ENCODE results near the gene LTF.
A peak's percentile ranks its signal among the peaks of the same experiment; 100 is the strongest.

The LTF gene

GRCh38 chr3:46491089-46492070 lies 26.7 kb upstream of the LTF start:
- no peak for DNase-seq

- DNase-seq, result no peak
Observed at GRCh38 chr3:46490338-46491084, 25.8 kb upstream of the LTF start.

GRCh38 chr3:46489875-46490274 lies 25.2 kb upstream of the LTF start:
- DNase-seq, result no peak

- no peak for DNase-seq
Observed at GRCh38 chr3:46489381-46489780, 24.7 kb upstream of the LTF start.

GRCh38 chr3:46488735-46489361 lies 24.1 kb upstream of the LTF start:
- peak in 54 of 56 donors; percentile 23 to 90 (median 72) for DNase-seq

- no peak for DNase-seq
Observed at GRCh38 chr3:46485779-46486175, 21.1 kb upstream of the LTF start.

- no peak for DNase-seq
Observed at GRCh38 chr3:46484911-46485778, 20.4 kb upstream of the LTF start.

- DNase-seq, result no peak
Observed at GRCh38 chr3:46484388-46484787, 19.7 kb upstream of the LTF start.

- DNase-seq, result no peak
Observed at GRCh38 chr3:46483825-46484224, 19.1 kb upstream of the LTF start.

GRCh38 chr3:46482632-46483350 lies 18.1 kb upstream of the LTF start:
- DNase-seq, result no peak

- no peak for DNase-seq
Observed at GRCh38 chr3:46481636-46482035, 16.9 kb upstream of the LTF start.

GRCh38 chr3:46480491-46481195 lies 15.9 kb upstream of the LTF start:
- DNase-seq, result peak in 16 of 56 donors; percentile 4 to 63 (median 21)

GRCh38 chr3:46479696-46480095 lies 15.0 kb upstream of the LTF start:
- DNase-seq, result no peak

- no peak for DNase-seq
Observed at GRCh38 chr3:46479021-46479420, 14.3 kb upstream of the LTF start.

GRCh38 chr3:46478341-46478740 lies 13.6 kb upstream of the LTF start:
- no peak for DNase-seq

- no peak for DNase-seq
Observed at GRCh38 chr3:46477756-46478155, 13.1 kb upstream of the LTF start.

- DNase-seq, result no peak
Observed at GRCh38 chr3:46477145-46477544, 12.4 kb upstream of the LTF start.

- DNase-seq, result no peak
Observed at GRCh38 chr3:46472736-46473135, 8.0 kb upstream of the LTF start.

- no peak for DNase-seq
Observed at GRCh38 chr3:46471371-46471914, 6.7 kb upstream of the LTF start.
